ENCODE measurements around the gene OPHN1. TPM values are rescaled to one million over a fixed set of nuclear protein-coding genes. Genes with fewer than 3 reads are reported as not detected.

OPHN1 gene
- total and polyA plus RNA-seq, 2 of the 13 experiments (the other 11 are each of a cell fraction or from before 2014, with no cell fraction given), result 1.6 to 1.7 TPM

DNA sequence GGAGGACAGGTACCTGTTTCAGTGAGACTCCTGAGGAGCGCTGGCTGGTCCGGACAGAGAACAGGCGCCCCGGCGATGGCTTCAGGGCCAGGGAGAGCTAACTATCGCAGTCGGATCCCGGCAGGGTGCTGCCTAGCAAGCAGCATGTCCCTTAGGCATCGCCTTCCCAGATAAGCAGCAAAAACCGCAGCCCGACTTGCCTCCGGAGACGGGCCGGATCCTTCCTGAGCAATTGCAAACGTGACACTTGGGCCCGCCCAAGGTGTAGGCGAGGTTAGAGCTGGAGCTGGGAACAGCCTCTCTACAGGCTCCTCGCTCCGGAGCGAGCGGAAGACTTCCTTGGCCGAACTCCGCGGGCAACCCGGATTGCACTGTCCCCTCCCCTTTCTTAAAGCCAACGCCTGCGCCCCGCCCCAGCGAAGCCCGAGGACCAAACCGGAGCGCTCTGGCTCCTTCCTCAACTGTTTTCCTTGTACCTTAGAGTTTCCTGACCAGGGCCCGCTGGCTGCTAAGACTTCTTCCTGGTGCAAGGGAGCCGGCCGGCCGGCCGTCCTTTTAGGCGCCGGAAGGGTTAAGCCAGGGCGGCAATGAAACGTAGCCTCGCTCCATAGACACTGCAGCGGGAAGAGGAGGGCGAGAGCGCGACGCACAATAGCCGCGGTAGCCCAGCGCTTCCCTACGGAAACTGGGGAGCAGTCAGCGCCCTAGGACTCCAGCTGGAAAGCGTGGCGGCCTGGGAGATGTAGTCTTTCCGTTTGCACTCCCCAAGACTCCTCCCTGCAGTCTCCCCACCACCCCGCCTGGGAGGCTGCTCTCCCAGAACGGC is at the start of gene OPHN1 (continued):
- TF ChIP-seq ZKSCAN1 (IDR thresholded peaks at IDR 0.05; ENCODE audit: low read length) (no peak), ZNF562 (CRISPR knock-in tag; IDR thresholded peaks at IDR 0.05; ENCODE audit: borderline replicate concordance) (no peak), NFYC (CRISPR knock-in tag; IDR thresholded peaks at IDR 0.05) (no peak), ZNF776 (CRISPR knock-in tag; IDR thresholded peaks at IDR 0.05) (no peak), XBP1 (CRISPR knock-in tag; IDR thresholded peaks at IDR 0.05) (no peak), ZNF557 (CRISPR knock-in tag; IDR thresholded peaks at IDR 0.05) (no peak), HMG20A (CRISPR knock-in tag; IDR thresholded peaks at IDR 0.05; ENCODE audit: borderline replicate concordance) (no peak), BORCS8-MEF2B (CRISPR knock-in tag; IDR thresholded peaks at IDR 0.05) (no peak), RFXANK (CRISPR knock-in tag; IDR thresholded peaks at IDR 0.05) (no peak), KMT2A (CRISPR knock-in tag; IDR thresholded peaks at IDR 0.05) (no peak), ZFX (CRISPR knock-in tag; IDR thresholded peaks at IDR 0.05; ENCODE audit: low read depth) (peak; percentile 44), ZNF510 (CRISPR knock-in tag; IDR thresholded peaks at IDR 0.05; ENCODE audit: low read depth) (no peak), ZNF264 (CRISPR knock-in tag; IDR thresholded peaks at IDR 0.05) (no peak), ZNF256 (CRISPR knock-in tag; conservative IDR thresholded peaks at IDR 0.05) (no peak), IKZF1 (IDR thresholded peaks at IDR 0.05) (no peak), PHF8 (CRISPR knock-in tag; IDR thresholded peaks at IDR 0.05) (peak; percentile 28; the same call in 1 of the 2 replicates), PHF21A (CRISPR knock-in tag; IDR thresholded peaks at IDR 0.05) (no peak), NFYB (CRISPR knock-in tag; IDR thresholded peaks at IDR 0.05) (no peak), ZFP36 (IDR thresholded peaks at IDR 0.05; ENCODE audit: borderline replicate concordance, low read depth, low read length, partially characterized antibody) (no peak), KAT8 (CRISPR knock-in tag; IDR thresholded peaks at IDR 0.05) (no peak; the same call in 1 of the 2 replicates), ZNF616 (CRISPR knock-in tag; IDR thresholded peaks at IDR 0.05; ENCODE audit: low read depth) (no peak), ADNP (CRISPR knock-in tag; IDR thresholded peaks at IDR 0.05) (no peak), JUND (CRISPR knock-in tag; IDR thresholded peaks at IDR 0.05) (no peak), SALL2 (CRISPR knock-in tag; IDR thresholded peaks at IDR 0.05) (no peak)
- TF ChIP-seq, protein P1, sequence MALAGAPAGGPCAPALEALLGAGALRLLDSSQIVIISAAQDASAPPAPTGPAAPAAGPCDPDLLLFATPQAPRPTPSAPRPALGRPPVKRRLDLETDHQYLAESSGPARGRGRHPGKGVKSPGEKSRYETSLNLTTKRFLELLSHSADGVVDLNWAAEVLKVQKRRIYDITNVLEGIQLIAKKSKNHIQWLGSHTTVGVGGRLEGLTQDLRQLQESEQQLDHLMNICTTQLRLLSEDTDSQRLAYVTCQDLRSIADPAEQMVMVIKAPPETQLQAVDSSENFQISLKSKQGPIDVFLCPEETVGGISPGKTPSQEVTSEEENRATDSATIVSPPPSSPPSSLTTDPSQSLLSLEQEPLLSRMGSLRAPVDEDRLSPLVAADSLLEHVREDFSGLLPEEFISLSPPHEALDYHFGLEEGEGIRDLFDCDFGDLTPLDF (CRISPR knock-in tag; IDR thresholded peaks at IDR 0.05), result no peak
- TF ChIP-seq, protein P2, sequence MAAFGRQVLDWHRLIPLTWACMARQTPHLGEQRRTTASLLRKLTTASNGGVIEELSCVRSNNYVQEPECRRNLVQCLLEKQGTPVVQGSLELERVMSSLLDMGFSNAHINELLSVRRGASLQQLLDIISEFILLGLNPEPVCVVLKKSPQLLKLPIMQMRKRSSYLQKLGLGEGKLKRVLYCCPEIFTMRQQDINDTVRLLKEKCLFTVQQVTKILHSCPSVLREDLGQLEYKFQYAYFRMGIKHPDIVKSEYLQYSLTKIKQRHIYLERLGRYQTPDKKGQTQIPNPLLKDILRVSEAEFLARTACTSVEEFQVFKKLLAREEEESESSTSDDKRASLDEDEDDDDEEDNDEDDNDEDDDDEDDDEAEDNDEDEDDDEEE (CRISPR knock-in tag; IDR thresholded peaks at IDR 0.05), result no peak
- TF ChIP-seq, protein P3, sequence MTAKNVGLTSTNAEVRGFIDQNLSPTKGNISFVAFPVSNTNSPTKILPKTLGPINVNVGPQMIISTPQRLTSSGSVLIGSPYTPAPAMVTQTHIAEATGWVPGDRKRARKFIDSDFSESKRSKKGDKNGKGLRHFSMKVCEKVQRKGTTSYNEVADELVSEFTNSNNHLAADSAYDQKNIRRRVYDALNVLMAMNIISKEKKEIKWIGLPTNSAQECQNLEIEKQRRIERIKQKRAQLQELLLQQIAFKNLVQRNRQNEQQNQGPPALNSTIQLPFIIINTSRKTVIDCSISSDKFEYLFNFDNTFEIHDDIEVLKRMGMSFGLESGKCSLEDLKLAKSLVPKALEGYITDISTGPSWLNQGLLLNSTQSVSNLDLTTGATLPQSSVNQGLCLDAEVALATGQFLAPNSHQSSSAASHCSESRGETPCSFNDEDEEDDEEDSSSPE (CRISPR knock-in tag; IDR thresholded peaks at IDR 0.05), result peak; percentile 49; the same call in 1 of the 2 replicates
- TF ChIP-seq, protein P4, sequence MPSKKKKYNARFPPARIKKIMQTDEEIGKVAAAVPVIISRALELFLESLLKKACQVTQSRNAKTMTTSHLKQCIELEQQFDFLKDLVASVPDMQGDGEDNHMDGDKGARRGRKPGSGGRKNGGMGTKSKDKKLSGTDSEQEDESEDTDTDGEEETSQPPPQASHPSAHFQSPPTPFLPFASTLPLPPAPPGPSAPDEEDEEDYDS (CRISPR knock-in tag; IDR thresholded peaks at IDR 0.05), result no peak
- TF ChIP-seq, protein P5, sequence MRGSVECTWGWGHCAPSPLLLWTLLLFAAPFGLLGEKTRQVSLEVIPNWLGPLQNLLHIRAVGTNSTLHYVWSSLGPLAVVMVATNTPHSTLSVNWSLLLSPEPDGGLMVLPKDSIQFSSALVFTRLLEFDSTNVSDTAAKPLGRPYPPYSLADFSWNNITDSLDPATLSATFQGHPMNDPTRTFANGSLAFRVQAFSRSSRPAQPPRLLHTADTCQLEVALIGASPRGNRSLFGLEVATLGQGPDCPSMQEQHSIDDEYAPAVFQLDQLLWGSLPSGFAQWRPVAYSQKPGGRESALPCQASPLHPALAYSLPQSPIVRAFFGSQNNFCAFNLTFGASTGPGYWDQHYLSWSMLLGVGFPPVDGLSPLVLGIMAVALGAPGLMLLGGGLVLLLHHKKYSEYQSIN (CRISPR knock-in tag; IDR thresholded peaks at IDR 0.05; ENCODE audit: borderline replicate concordance), result no peak

Data from HepG2 (cell line).